Progenitor cell of endocrine pancreas (in vitro differentiated cells): ENCODE results near the gene CEACAM18. TPM values are rescaled to one million over a fixed set of nuclear protein-coding genes. Genes with fewer than 3 reads are reported as not detected.

Source experiments
- DNase-seq: peaks from one replicate; pipeline ENCODE4 v3.0.0; 2021; ENCODE audit warnings: low spot score; ENCODE audit not compliant: unreplicated experiment
- H3K27ac Mint-ChIP-seq: 2 replicates; pipeline ENCODE4 v1.8.0; 2021; ENCODE audit warnings: mild to moderate bottlenecking, moderate library complexity, mixed read lengths
- H3K27me3 Mint-ChIP-seq: 2 replicates; pipeline ENCODE4 v1.8.0; 2021; ENCODE audit warnings: mixed read lengths
- H3K36me3 Mint-ChIP-seq: 2 replicates; pipeline ENCODE4 v1.8.0; 2022; ENCODE audit warnings: mixed read lengths; ENCODE audit not compliant: insufficient read depth
- H3K4me1 Mint-ChIP-seq: 2 replicates; pipeline ENCODE4 v1.8.0; 2021; ENCODE audit warnings: low read depth, mixed read lengths
- H3K4me3 Mint-ChIP-seq: 2 replicates; pipeline ENCODE4 v1.8.0; 2021; ENCODE audit warnings: low read depth, mild to moderate bottlenecking, moderate library complexity, mixed read lengths
- H3K9me3 Mint-ChIP-seq: 2 replicates; pipeline ENCODE4 v1.8.0; 2021; ENCODE audit warnings: low read depth, mixed read lengths
- total RNA-seq: library from RNA; stranded (reverse); gene quantifications from 2 replicates; pipeline ENCODE4 v1.2.1, GENCODE V29; 2021
- TF ChIP-seq, protein P1 (sequence below): fragments of 200-600 bp; sonication (generic); IDR thresholded peaks from one replicate; pipeline ENCODE4 v1.5.0; 2021; ENCODE audit warnings: antibody characterized with exemption, mild to moderate bottlenecking; ENCODE audit not compliant: unreplicated experiment

CEACAM18 gene
- total RNA-seq, 1 donor from 2014 or later, result not detected

DNA sequence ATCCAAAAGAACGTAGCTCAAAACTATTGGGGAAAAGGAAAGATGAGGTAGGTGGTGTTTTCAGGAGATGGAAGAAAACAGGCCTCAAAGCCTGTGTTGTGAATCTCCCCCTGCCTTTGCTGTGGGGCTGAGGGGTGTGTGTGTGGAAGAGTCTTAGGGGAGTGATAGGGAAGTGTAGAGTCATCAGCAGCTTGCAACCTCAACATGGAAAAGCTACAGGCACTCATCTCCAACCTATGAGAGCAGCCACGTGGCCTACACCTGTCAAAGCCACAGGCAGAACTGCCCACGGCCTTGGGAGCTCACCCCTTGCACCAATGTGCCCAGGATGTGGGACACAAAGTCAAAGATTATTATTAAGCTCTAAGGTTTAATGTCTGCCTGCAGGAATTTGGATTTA lies 27.6 kb downstream of the CEACAM18 start:
- H3K27me3 Mint-ChIP-seq, result peaks cover 14% of the 10 kb centered on the region
- TF ChIP-seq, protein P1, sequence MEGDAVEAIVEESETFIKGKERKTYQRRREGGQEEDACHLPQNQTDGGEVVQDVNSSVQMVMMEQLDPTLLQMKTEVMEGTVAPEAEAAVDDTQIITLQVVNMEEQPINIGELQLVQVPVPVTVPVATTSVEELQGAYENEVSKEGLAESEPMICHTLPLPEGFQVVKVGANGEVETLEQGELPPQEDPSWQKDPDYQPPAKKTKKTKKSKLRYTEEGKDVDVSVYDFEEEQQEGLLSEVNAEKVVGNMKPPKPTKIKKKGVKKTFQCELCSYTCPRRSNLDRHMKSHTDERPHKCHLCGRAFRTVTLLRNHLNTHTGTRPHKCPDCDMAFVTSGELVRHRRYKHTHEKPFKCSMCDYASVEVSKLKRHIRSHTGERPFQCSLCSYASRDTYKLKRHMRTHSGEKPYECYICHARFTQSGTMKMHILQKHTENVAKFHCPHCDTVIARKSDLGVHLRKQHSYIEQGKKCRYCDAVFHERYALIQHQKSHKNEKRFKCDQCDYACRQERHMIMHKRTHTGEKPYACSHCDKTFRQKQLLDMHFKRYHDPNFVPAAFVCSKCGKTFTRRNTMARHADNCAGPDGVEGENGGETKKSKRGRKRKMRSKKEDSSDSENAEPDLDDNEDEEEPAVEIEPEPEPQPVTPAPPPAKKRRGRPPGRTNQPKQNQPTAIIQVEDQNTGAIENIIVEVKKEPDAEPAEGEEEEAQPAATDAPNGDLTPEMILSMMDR, result no peak
- no peak overlapping the region for H3K4me3 Mint-ChIP-seq
- no peak for DNase-seq
- no peaks in the 10 kb centered on the region for H3K36me3 Mint-ChIP-seq
- peaks cover 7% of the 10 kb centered on the region for H3K9me3 Mint-ChIP-seq
- H3K27ac Mint-ChIP-seq, result no peak overlapping the region
- H3K4me1 Mint-ChIP-seq, result no peaks in the 10 kb centered on the region

DNA sequence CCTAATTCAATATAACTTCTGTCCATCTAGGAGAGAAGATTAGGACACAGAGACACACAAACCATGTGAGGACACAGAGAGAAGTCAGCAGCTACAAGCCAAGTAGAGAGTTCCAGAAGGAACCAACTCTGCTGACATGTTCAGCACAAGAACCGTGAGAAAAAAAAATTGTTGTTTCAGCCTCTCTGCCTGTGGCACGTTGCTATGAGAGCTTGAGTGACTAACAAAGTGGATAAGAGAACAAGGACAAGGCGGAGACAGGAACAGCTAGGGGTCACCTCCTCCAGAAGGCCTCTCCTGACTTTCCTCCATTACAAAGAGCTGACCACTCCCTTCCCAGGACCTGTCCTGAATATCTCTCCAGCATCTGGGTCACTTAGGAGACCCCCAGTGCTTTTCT lies 28.9 kb downstream of the CEACAM18 start:
- TF ChIP-seq, protein P1, result no peak
- Mint-ChIP-seq H3K27ac (no peak overlapping the region), H3K4me3 (no peak overlapping the region), H3K36me3 (no peaks in the 10 kb centered on the region), H3K9me3 (peaks cover 7% of the 10 kb centered on the region), H3K27me3 (peaks cover 19% of the 10 kb centered on the region), H3K4me1 (no peaks in the 10 kb centered on the region)
- no peak for DNase-seq

DNA sequence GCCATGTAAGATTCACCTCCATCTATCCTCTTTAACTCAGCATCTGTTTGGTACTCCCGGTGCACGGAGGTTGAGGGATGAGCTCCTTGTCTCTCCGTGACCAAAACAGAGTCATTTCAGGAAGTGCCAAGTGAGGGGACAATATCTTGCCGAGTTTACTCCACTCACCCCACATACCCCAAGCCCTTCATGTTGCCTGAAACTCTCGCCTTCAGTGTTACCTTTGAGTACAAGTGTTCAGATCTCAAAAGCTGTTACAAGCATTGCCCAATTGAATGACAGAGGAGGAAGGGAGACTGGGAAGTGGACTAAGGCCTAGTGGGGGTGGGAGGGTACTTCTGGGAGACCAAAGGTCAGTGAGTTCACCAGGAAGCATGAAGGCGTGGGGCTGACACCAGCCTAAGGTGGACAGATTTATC lies 29.3 kb downstream of the CEACAM18 start:
- TF ChIP-seq, protein P1, result no peak
- no peaks in the 10 kb centered on the region for H3K4me1 Mint-ChIP-seq
- peaks cover 7% of the 10 kb centered on the region for H3K9me3 Mint-ChIP-seq
- peaks cover 21% of the 10 kb centered on the region for H3K27me3 Mint-ChIP-seq
- H3K4me3 Mint-ChIP-seq, result no peak overlapping the region
- no peak overlapping the region for H3K27ac Mint-ChIP-seq
- no peak for DNase-seq
- H3K36me3 Mint-ChIP-seq, result no peaks in the 10 kb centered on the region

DNA sequence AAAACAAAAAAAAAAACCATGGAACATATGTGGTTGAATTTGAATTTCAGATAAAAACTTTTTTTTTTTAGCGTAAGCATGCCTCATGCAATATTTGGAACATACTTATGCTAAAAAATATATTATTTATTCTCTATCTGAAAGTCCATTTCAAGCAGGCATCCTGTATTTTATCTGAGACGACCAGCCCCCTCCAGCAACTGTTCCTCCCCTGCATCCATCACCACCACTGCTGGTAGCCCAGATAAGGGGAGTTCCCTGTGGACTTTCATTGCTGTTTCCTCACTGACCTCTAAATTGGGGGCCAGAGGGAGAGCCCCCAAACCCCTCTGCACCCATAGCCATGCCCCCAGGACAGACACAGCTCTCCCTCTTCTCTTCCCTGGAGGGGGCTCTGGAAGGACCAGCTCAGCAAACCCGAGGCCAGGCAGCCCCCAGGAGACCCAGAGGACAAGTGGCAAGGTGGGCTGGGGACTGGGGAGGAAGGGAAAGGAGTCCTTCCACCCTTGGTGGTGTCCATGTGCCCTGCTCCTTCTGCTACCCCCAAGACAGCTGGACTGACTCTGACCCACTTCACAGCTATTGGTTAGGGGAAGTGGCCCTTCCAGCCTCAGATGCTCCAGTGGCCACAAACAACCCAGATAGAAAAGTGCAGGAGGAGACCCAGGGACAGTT lies 29.9 kb downstream of the CEACAM18 start:
- Mint-ChIP-seq H3K27me3 (peaks cover 23% of the 10 kb centered on the region), H3K27ac (no peak overlapping the region), H3K4me3 (no peak overlapping the region), H3K4me1 (no peaks in the 10 kb centered on the region), H3K36me3 (no peaks in the 10 kb centered on the region), H3K9me3 (peaks cover 5% of the 10 kb centered on the region)
- DNase-seq, result no peak
- TF ChIP-seq, protein P1, result no peak

DNA sequence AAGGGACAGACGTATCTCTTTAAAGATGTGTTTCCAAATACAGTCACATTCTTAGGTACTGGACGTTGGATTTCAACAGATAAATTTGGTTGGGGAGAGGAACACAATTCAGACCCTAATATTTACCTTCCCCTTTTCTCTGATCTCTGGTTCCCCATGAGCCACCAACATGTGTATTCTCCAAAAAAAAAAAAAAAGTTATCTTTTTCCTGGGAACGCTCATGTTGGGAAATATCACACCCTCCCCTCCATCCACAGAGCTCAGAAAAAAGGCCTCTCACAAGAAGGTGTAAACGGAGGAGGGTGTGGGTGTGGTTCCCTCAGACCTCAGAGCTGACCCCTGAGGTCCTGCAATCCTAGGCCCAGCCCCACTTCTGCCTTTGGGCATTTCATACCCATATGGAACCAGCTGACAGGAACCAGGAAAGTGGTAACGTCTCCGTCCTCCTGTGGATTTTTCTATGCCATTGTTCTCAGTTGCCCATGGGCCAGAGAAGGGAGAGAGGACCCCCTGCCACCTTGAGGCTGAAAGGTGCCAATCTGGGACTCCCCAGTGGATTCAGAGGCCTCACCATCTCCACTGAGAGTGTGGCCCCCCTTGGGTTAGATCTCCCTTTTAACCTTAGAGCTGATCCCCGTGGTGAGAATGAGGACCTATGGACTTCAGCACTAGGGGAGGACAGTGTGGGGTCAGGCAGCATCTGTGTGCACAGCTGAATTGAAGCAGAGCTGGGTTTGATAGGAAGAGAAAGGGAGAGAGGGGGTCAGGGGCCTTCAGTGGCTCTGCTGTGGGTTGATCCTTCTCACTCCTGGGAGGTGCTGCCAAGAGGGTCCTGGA lies 31.7 kb downstream of the CEACAM18 start:
- Mint-ChIP-seq H3K4me3 (no peak overlapping the region), H3K27ac (no peak overlapping the region), H3K27me3 (peaks cover 24% of the 10 kb centered on the region), H3K36me3 (no peaks in the 10 kb centered on the region), H3K9me3 (no peaks in the 10 kb centered on the region), H3K4me1 (no peaks in the 10 kb centered on the region)
- no peak for DNase-seq
- TF ChIP-seq, protein P1, result no peak
